ENCODE results near the gene GPR108. TPM values are rescaled to one million over a fixed set of nuclear protein-coding genes. Genes with fewer than 3 reads are reported as not detected.

GPR108 gene
- total and polyA plus RNA-seq, 12 donors: 61.8 to 193 (median 123) TPM

- WGBS, 4 donors: 72 to 93% (median 86%) methylated on average over 3 to 4 of the region's 4 CpGs
- Histone ChIP-seq H3K36me3 (replicated peaks in 1 of 2) (peaks cover 0 to 81% of the 10 kb centered on the region in 2 donors), H3K4me1 (replicated peaks in 1 of 2) (no peaks in the 10 kb centered on the region), H3K27ac (no peak overlapping the region), H3K9me3 (replicated peaks in 1 of 3) (no peaks in the 10 kb centered on the region), H3K4me3 (no peak overlapping the region), H3K27me3 (no peaks in the 10 kb centered on the region)
- DNase-seq: no peak
- intact Hi-C loops (cut with DNase I): no loop called here
- TF ChIP-seq CTCF (IDR thresholded peaks at IDR 0.05) (no peak), POLR2A (IDR thresholded peaks at IDR 0.05) (no peak)
Observed at GRCh38 chr19:6685482-6685881, 51.9 kb downstream of the GPR108 start.

- DNase-seq: no peak
- Histone ChIP-seq H3K4me1 (replicated peaks in 1 of 2) (no peaks in the 10 kb centered on the region), H3K4me3 (no peak overlapping the region), H3K9me3 (replicated peaks in 1 of 3) (no peaks in the 10 kb centered on the region), H3K27ac (no peak overlapping the region), H3K36me3 (replicated peaks in 1 of 2) (peaks cover 0 to 84% of the 10 kb centered on the region in 2 donors), H3K27me3 (no peaks in the 10 kb centered on the region)
- 88 to 95% (median 92%) methylated on average over 4 of the region's 4 CpGs for WGBS, 4 donors
- TF ChIP-seq CTCF (IDR thresholded peaks at IDR 0.05) (no peak), POLR2A (IDR thresholded peaks at IDR 0.05) (no peak)
- intact Hi-C loops (cut with DNase I): no loop called here
Observed at GRCh38 chr19:6683971-6684370, 53.4 kb downstream of the GPR108 start.

GRCh38 chr19:6682607-6683128 lies 54.7 kb downstream of the GPR108 start:
- 69 to 78% (median 74%) methylated on average over 3 of the region's 3 CpGs for WGBS, 4 donors
- Histone ChIP-seq H3K4me3 (no peak overlapping the region), H3K9me3 (replicated peaks in 1 of 3) (no peaks in the 10 kb centered on the region), H3K36me3 (replicated peaks in 1 of 2) (peaks cover 0 to 97% of the 10 kb centered on the region in 2 donors), H3K27me3 (no peaks in the 10 kb centered on the region), H3K4me1 (replicated peaks in 1 of 2) (no peaks in the 10 kb centered on the region), H3K27ac (no peak overlapping the region)
- TF ChIP-seq CTCF (IDR thresholded peaks at IDR 0.05) (no peak), POLR2A (IDR thresholded peaks at IDR 0.05) (no peak)
- intact Hi-C loops (cut with DNase I): no loop called here
- DNase-seq: no peak

GRCh38 chr19:6680141-6680540 lies 57.2 kb downstream of the GPR108 start:
- H3K4me3 ChIP-seq: no peak overlapping the region

More at GRCh38 chr19:6680141-6680540, 57.2 kb downstream of the GPR108 start:
- Histone ChIP-seq H3K4me1 (replicated peaks in 1 of 2) (peaks cover 0 to 1% of the 10 kb centered on the region in 2 donors), H3K27ac (no peak overlapping the region), H3K36me3 (replicated peaks in 1 of 2) (peaks cover 0 to 87% of the 10 kb centered on the region in 2 donors), H3K27me3 (no peaks in the 10 kb centered on the region), H3K9me3 (replicated peaks in 1 of 3) (no peaks in the 10 kb centered on the region)
- no peak for TF ChIP-seq CTCF (IDR thresholded peaks at IDR 0.05)
- no peak for TF ChIP-seq POLR2A (IDR thresholded peaks at IDR 0.05)
- intact Hi-C loops (cut with DNase I): no loop called here
- 97 to 100% (median 99%) methylated on average over 1 of the region's 1 CpG for WGBS, 4 donors
- DNase-seq: no peak

Small RNAs within 50 kb of the gene (microRNA-seq; reads per million reads assigned to microRNA genes)
- gene MIR6791: 0.85 to 1.1 (median 0.89) reads per million in 3 donors

Other genes with a start within 250 kb of the GPR108 start
- gene TUBB4A, start 235.3 kb downstream of the GPR108 start, total RNA-seq: 100 to 1,000 TPM in 6 of 9 donors, 10 to 100 TPM in 3; 60.1 to 752 (median 166) TPM
- 100 to 1,000 TPM in 1 of 3 donors, 10 to 100 TPM in 2; 50.4 to 560 (median 63.1) TPM for gene TUBB4A, start 235.3 kb downstream of the GPR108 start, polyA plus RNA-seq
- gene TNFSF9, start 206.6 kb downstream of the GPR108 start, total RNA-seq: 1 to 10 TPM in 4 of 9 donors, under 1 TPM in 4, not detected in 1; 0.50 to 1.6 (median 0.89) TPM
- under 1 TPM; 0.16 to 0.40 (median 0.32) TPM for gene TNFSF9, start 206.6 kb downstream of the GPR108 start, polyA plus RNA-seq
- under 1 TPM in 1 of 9 donors, not detected in 8; 0.27 TPM for gene CD70, start 146.4 kb downstream of the GPR108 start, total RNA-seq
- gene CD70, start 146.4 kb downstream of the GPR108 start, polyA plus RNA-seq: under 1 TPM in 1 of 3 donors, not detected in 2; 0.34 TPM
- 1 to 10 TPM in 2 of 9 donors, under 1 TPM in 6, not detected in 1; under 0.01 to 2.5 (median 0.56) TPM for gene TNFSF14, start 67.4 kb downstream of the GPR108 start, total RNA-seq
- gene TNFSF14, start 67.4 kb downstream of the GPR108 start, polyA plus RNA-seq: 1 to 10 TPM in 2 of 3 donors, under 1 TPM in 1; 0.60 to 3.5 (median 3.0) TPM
- gene C3, start 16.9 kb downstream of the GPR108 start, total RNA-seq: 1,000 to 10,000 TPM in 8 of 9 donors, 1 to 10 TPM in 1; 2.4 to 5,179 (median 2,017) TPM
- 1,000 to 10,000 TPM; 1,199 to 4,143 (median 3,889) TPM for gene C3, start 16.9 kb downstream of the GPR108 start, polyA plus RNA-seq
- 10 to 100 TPM; 22.5 to 99.9 (median 73.9) TPM for gene TRIP10, start 2.1 kb upstream of the GPR108 start, total RNA-seq
- 100 to 1,000 TPM in 2 of 3 donors, 10 to 100 TPM in 1; 33.5 to 425 (median 228) TPM for gene TRIP10, start 2.1 kb upstream of the GPR108 start, polyA plus RNA-seq
- 1 to 10 TPM in 1 of 9 donors, under 1 TPM in 6, not detected in 2; 0.11 to 1.7 (median 0.41) TPM for gene SH2D3A, start 29.9 kb upstream of the GPR108 start, total RNA-seq
- under 1 TPM; 0.22 to 0.64 (median 0.40) TPM for gene SH2D3A, start 29.9 kb upstream of the GPR108 start, polyA plus RNA-seq
- gene VAV1, start 35.1 kb upstream of the GPR108 start, total RNA-seq: 10 to 100 TPM in 4 of 9 donors, 1 to 10 TPM in 5; 1.1 to 21.1 (median 9.6) TPM
- gene VAV1, start 35.1 kb upstream of the GPR108 start, polyA plus RNA-seq: 10 to 100 TPM in 1 of 3 donors, 1 to 10 TPM in 2; 2.4 to 13.7 (median 4.7) TPM
- 1 to 10 TPM in 2 of 9 donors, under 1 TPM in 6, not detected in 1; 0.11 to 1.2 (median 0.49) TPM for gene ADGRE1, start 150.0 kb upstream of the GPR108 start, total RNA-seq
- under 1 TPM; 0.07 to 0.26 (median 0.16) TPM for gene ADGRE1, start 150.0 kb upstream of the GPR108 start, polyA plus RNA-seq

All from adrenal gland (tissue), 12 donors.